Sigmoid colon (tissue), 7 donors: Measurements from ENCODE around the gene PRDM1. TPM values are rescaled to one million over a fixed set of nuclear protein-coding genes. Genes with fewer than 3 reads are reported as not detected.

ENCODE experiments used
- DNase-seq: peaks from one replicate; pipeline ENCODE4 v3.0.0-alpha.2; 2019
- H3K27ac ChIP-seq, 4 donors: fragments of 200-600 bp; sonication (generic); one replicate each; pipeline ENCODE4 v1.5.1; 2016 to 2019; ENCODE audit warnings: mild to moderate bottlenecking in 1 of 4
- H3K27me3 ChIP-seq, 3 donors: fragments of 200-600 bp; sonication (generic); one replicate each; pipeline ENCODE4 v1.5.1; 2019; ENCODE audit warnings: mild to moderate bottlenecking in 1 of 3
- H3K36me3 ChIP-seq, 4 donors: fragments of 200-600 bp; sonication (generic); one replicate each; pipeline ENCODE4 v1.5.1; 2016 to 2019
- H3K4me1 ChIP-seq, 4 donors: fragments of 200-600 bp; sonication (generic); one replicate each; pipeline ENCODE4 v1.5.1; 2017 to 2019
- H3K4me3 ChIP-seq, 4 donors: fragments of 200-600 bp; sonication (generic); one replicate each; pipeline ENCODE4 v1.5.1; 2017 to 2019; ENCODE audit warnings: mild to moderate bottlenecking in 2 of 4, moderate library complexity in 1 of 4
- H3K9me3 ChIP-seq, 4 donors: fragments of 200-600 bp in 3 of 4; sonication (generic) in 3 of 4; one replicate each; pipeline versions ENCODE4 v1.5.1 to v1.6.1; 2013 to 2019
- EP300 ChIP-seq, 4 donors: sonication (generic); formaldehyde crosslinking; IDR thresholded peaks; one replicate each; pipeline ENCODE4 v1.6.1; 2017; ENCODE audit warnings: antibody characterized with exemption in 4 of 4
- POLR2A ChIP-seq, 2 donors: fragments of 450-650 bp; IDR thresholded peaks; one replicate each; pipeline ENCODE4 v1.6.1; 2016; ENCODE audit warnings: antibody characterized with exemption in 2 of 2, mild to moderate bottlenecking in 2 of 2, moderate library complexity in 2 of 2
- POLR2AphosphoS5 ChIP-seq, 4 donors: sonication (generic); formaldehyde crosslinking; IDR thresholded peaks; one replicate each; pipeline ENCODE4 v1.6.1; 2017; ENCODE audit warnings: antibody characterized with exemption in 4 of 4
- WGBS, 2 donors: extraction: QIAGEN DNeasy Blood & Tissue Kit; methylation state at CpG; one replicate each; pipeline ENCODE4 v1.1.7; 2013; 5-methylcytosine and 5-hydroxymethylcytosine counted together
- intact Hi-C: fragments of 100-400 bp; cut with DNase I; formaldehyde crosslinking; loops from one replicate; pipeline ENCODE4 v1.15.1; 2023
- polyA plus RNA-seq, 3 donors: library from polyadenylated mRNA; stranded (reverse); fragments of 200-250 nt; gene quantifications; one replicate each; pipeline ENCODE4 v1.2.3, GENCODE V29; 2013
- total RNA-seq, 4 donors: library from RNA; depleted of rRNA; stranded (reverse); fragments of >200 nt; gene quantifications; one replicate each; pipeline ENCODE4 v1.1.0, GENCODE V29; 2016
- TF ChIP-seq, protein P1 (sequence below), 4 experiments: fragments of 450-650 bp in 3 of 4; fragments of 200-600 bp in 1 of 4; IDR thresholded peaks; one replicate each; pipeline ENCODE4 v1.5.1; 2016 to 2019; ENCODE audit warnings: antibody characterized with exemption in 4 of 4, mild to moderate bottlenecking in 3 of 4, moderate library complexity in 2 of 4
- donor health status: healthy with polysubstance abuse.
- donor health status: Bipolar disorder and iron deficiency.
- donor health status: healthy.

PRDM1 gene
- 1 to 10 TPM in 3 of 4 donors, under 1 TPM in 1; 0.55 to 1.6 (median 1.2) TPM for total RNA-seq
- polyA plus RNA-seq = 10 to 100 TPM in 1 of 3 donors, 1 to 10 TPM in 2; 3.0 to 17.6 (median 7.2) TPM

GRCh38 chr6:106085984-106086813 lies at the start of gene PRDM1:
Gene PRDM1 (plus strand): TSS chr6:106086336. CDS start chr6:106086554, 218 bp downstream.
- 1% methylated on average over 44 of the region's 44 CpGs for WGBS, 2 donors
- intact Hi-C loops = no loop called here
- Histone ChIP-seq H3K27ac (peak within 1 kb of the TSS in 2 of 4 donors; percentile 52 to 54), H3K4me1 (peaks cover 0 to 21% (median 16%) of the 10 kb centered on the region in 4 donors), H3K4me3 (peak within 1 kb of the TSS; percentile 3 to 45 (median 39)), H3K27me3 (peaks cover 7 to 70% (median 28%) of the 10 kb centered on the region in 3 donors), H3K36me3 (no peaks in the 10 kb centered on the region), H3K9me3 (no peaks in the 10 kb centered on the region)
- DNase-seq = peak; percentile 86
- peak in 3 of 4 donors; percentile 38 to 66 (median 45) for TF ChIP-seq POLR2AphosphoS5 (IDR thresholded peaks at IDR 0.05)
- peak in 1 of 2 donors; percentile 37 for TF ChIP-seq POLR2A (IDR thresholded peaks at IDR 0.05)
- TF ChIP-seq, protein P1, sequence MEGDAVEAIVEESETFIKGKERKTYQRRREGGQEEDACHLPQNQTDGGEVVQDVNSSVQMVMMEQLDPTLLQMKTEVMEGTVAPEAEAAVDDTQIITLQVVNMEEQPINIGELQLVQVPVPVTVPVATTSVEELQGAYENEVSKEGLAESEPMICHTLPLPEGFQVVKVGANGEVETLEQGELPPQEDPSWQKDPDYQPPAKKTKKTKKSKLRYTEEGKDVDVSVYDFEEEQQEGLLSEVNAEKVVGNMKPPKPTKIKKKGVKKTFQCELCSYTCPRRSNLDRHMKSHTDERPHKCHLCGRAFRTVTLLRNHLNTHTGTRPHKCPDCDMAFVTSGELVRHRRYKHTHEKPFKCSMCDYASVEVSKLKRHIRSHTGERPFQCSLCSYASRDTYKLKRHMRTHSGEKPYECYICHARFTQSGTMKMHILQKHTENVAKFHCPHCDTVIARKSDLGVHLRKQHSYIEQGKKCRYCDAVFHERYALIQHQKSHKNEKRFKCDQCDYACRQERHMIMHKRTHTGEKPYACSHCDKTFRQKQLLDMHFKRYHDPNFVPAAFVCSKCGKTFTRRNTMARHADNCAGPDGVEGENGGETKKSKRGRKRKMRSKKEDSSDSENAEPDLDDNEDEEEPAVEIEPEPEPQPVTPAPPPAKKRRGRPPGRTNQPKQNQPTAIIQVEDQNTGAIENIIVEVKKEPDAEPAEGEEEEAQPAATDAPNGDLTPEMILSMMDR (IDR thresholded peaks at IDR 0.05) = no peak
- TF ChIP-seq EP300 (IDR thresholded peaks at IDR 0.05) = no peak

GRCh38 chr6:106037060-106037459 lies 49.1 kb upstream of the PRDM1 start:
- DNase-seq = no peak
- Histone ChIP-seq H3K4me3 (no peak overlapping the region), H3K4me1 (no peaks in the 10 kb centered on the region), H3K27me3 (no peaks in the 10 kb centered on the region), H3K36me3 (no peaks in the 10 kb centered on the region), H3K9me3 (peaks cover 0 to 3% (median under 1%) of the 10 kb centered on the region in 4 donors), H3K27ac (no peak overlapping the region)
- intact Hi-C loops = no loop called here
- TF ChIP-seq POLR2AphosphoS5 (IDR thresholded peaks at IDR 0.05) (no peak), EP300 (IDR thresholded peaks at IDR 0.05) (no peak), POLR2A (IDR thresholded peaks at IDR 0.05) (no peak)
- TF ChIP-seq, protein P1 (IDR thresholded peaks at IDR 0.05) = no peak

- Histone ChIP-seq H3K9me3 (peaks cover 0 to 3% (median under 1%) of the 10 kb centered on the region in 4 donors), H3K36me3 (no peaks in the 10 kb centered on the region), H3K4me3 (no peak overlapping the region), H3K4me1 (no peaks in the 10 kb centered on the region), H3K27me3 (no peaks in the 10 kb centered on the region), H3K27ac (no peak overlapping the region)
- intact Hi-C loops = no loop called here
- DNase-seq = no peak
- TF ChIP-seq POLR2AphosphoS5 (IDR thresholded peaks at IDR 0.05) (no peak), POLR2A (IDR thresholded peaks at IDR 0.05) (no peak), EP300 (IDR thresholded peaks at IDR 0.05) (no peak)
- TF ChIP-seq, protein P1 (IDR thresholded peaks at IDR 0.05) = no peak
- 80 to 84% methylated on average over 6 of the region's 6 CpGs for WGBS, 2 donors
Observed at GRCh38 chr6:106039897-106040592, 46.1 kb upstream of the PRDM1 start.

GRCh38 chr6:106044151-106044550 lies 42.0 kb upstream of the PRDM1 start:
- H3K4me1 ChIP-seq = no peaks in the 10 kb centered on the region
- intact Hi-C loops = no loop called here
- WGBS, 2 donors = 82 to 87% methylated on average over 1 of the region's 1 CpG

More at GRCh38 chr6:106044151-106044550, 42.0 kb upstream of the PRDM1 start:
- no peak for DNase-seq
- Histone ChIP-seq H3K9me3 (no peaks in the 10 kb centered on the region), H3K27me3 (no peaks in the 10 kb centered on the region), H3K4me3 (no peak overlapping the region), H3K27ac (no peak overlapping the region), H3K36me3 (no peaks in the 10 kb centered on the region)
- TF ChIP-seq, protein P1 (IDR thresholded peaks at IDR 0.05) = no peak
- TF ChIP-seq POLR2A (IDR thresholded peaks at IDR 0.05) (no peak), EP300 (IDR thresholded peaks at IDR 0.05) (no peak), POLR2AphosphoS5 (IDR thresholded peaks at IDR 0.05) (no peak)
